Psoas muscle (tissue), 8 donors: ENCODE measurements around the gene TRIM17. TPM values are rescaled to one million over a fixed set of nuclear protein-coding genes. Genes with fewer than 3 reads are reported as not detected.

Source experiments
- ATAC-seq, 4 donors: fragments of 200-7000 bp; cut with Tn5 transposase; one replicate each; pipeline ENCODE4 v1.9.1; 2020; ENCODE audit warnings: moderate library complexity in 3 of 4, mild to moderate bottlenecking in 2 of 4
- DNase-seq, 2 donors: peaks; one replicate each; pipeline ENCODE4 v3.0.0-alpha.2; 2020
- H3K27ac ChIP-seq: fragments of 200-600 bp; one replicate; pipeline ENCODE4 v1.8.0; 2022
- H3K27me3 ChIP-seq, 3 donors: fragments of 200-600 bp in 1 of 3; one replicate each; pipeline versions ENCODE4 v1.6.1 to v1.8.0; 2013 to 2022; ENCODE audit warnings: low read length in 2 of 3, mild to moderate bottlenecking in 2 of 3, moderate library complexity in 1 of 3; ENCODE audit not compliant: insufficient read depth in 3 of 3
- H3K36me3 ChIP-seq, 2 donors: fragments of 200-600 bp in 1 of 2; one replicate each; pipeline versions ENCODE4 v1.6.1 to v1.8.0; 2013 to 2022; ENCODE audit warnings: low read depth in 1 of 2, mild to moderate bottlenecking in 1 of 2, moderate library complexity in 1 of 2; ENCODE audit not compliant: insufficient read depth in 1 of 2
- H3K4me1 ChIP-seq: fragments of 200-600 bp; one replicate; pipeline ENCODE4 v1.8.0; 2022
- H3K4me3 ChIP-seq: fragments of 200-600 bp; one replicate; pipeline ENCODE4 v1.8.0; 2022; ENCODE audit warnings: mild to moderate bottlenecking
- H3K9me3 ChIP-seq: fragments of 200-600 bp; one replicate; pipeline ENCODE4 v1.8.0; 2022
- CTCF ChIP-seq: fragments of 200-600 bp; IDR thresholded peaks from one replicate; pipeline ENCODE4 v1.8.0; 2022; ENCODE audit warnings: antibody characterized with exemption
- WGBS, 3 donors: extraction: QIAGEN DNeasy Blood & Tissue Kit; methylation state at CpG; one replicate each; pipeline versions ENCODE4 v1.1.6 to v1.1.7; 2013; 5-methylcytosine and 5-hydroxymethylcytosine counted together
- intact Hi-C, 2 donors: fragments of 100-400 bp; cut with DNase I; formaldehyde crosslinking; loops; one replicate each; pipeline versions ENCODE4 v1.11.0 to v1.14.2; 2022
- polyA plus RNA-seq, 3 donors: library from polyadenylated mRNA; stranded (reverse); fragments of 200-250 nt; gene quantifications; one replicate each; pipeline ENCODE4 v1.2.3, GENCODE V29; 2013
- total RNA-seq, 4 donors: library from RNA; stranded (reverse); fragmentation: NEBNext Ultra II Directional in 2 of 4; extraction: Animal tissue kit (Norgen Biotek cat#: 25700) in 2 of 4; gene quantifications; one replicate each; pipeline versions ENCODE4 v1.2.1 to v1.2.4, GENCODE V29; 2021 to 2023
- donor health status: healthy with polysubstance abuse.
- donor health status: DM: no; HTN: no; CAD: no; lungs with moderate emphysema.
- donor health status: Bipolar disorder and iron deficiency.
- donor health status: healthy.
- donor health status: DM: yes; HTN: yes; CAD: no.
- donor health status: DM: no; HTN: no; CAD: no.
- donor health status: DM: no; HTN: no; CAD: no.
- donor health status: DM: yes; HTN: yes; CAD: no.

TRIM17 gene
- total and polyA plus RNA-seq, 7 donors: 0.03 TPM; not detected in 6

- no peak overlapping the region for H3K4me3 ChIP-seq
- no peak for TF ChIP-seq CTCF
- H3K27ac ChIP-seq: peak overlapping the region; percentile 27
- H3K27me3 ChIP-seq: no peaks in the 10 kb centered on the region
- H3K9me3 ChIP-seq: no peaks in the 10 kb centered on the region
- 51 to 69% (median 51%) methylated on average over 15 of the region's 15 CpGs for WGBS, 3 donors
- ATAC-seq: peak in 3 of 4 donors; percentile 6 to 21 (median 7)
- intact Hi-C loops: no loop called here
- peak; percentile 40 to 79 for DNase-seq
- H3K4me1 ChIP-seq: peaks cover 13% of the 10 kb centered on the region
- H3K36me3 ChIP-seq: peaks cover 3 to 99% of the 10 kb centered on the region in 2 donors
Measured at GRCh38 chr1:228368801-228369607, 47.7 kb downstream of the TRIM17 start.

DNA sequence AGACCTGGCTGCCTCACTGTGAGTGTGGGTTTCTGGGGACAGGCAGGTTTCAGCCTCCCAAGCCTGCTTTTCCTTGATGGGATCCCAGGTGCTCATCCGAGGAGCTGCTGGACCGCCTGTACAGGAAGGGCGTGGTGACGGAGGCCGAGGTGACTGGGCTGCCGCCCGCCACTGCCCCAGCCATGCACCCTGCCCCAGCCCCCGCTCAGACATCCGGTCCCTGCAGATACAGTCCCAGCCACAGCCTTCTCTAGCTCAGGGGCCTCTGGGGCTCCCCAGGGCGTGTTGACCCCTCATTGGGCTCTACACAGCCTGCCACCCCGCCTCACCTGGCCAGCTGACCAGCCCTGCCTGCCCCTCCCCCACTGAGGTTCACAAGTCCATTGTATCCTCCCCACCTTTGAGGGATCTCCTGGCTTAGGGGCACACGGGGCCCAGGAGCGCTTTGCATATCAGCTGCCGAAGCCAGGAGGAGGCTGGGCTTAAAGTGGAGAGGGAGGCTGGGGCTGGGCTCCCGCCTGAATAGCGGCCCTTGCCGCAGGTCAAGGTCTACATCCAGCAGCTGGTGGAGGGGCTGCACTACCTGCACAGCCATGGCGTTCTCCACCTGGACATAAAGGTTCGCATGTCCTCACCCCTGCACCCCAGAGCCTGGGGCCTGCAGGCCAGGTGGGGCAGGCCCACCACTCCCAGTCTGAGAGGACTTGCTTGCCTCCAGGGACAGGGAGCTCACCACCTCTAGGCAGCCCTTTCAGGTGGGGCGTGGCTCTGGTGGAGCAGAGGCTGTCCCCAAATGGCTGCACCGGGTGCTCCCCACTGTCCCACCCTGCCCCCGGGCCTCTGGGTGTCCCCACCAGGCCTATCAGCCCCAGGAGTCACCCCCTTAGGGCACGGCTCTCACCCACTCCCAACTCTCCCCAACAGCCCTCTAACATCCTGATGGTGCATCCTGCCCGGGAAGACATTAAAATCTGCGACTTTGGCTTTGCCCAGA is 48.6 kb downstream of the TRIM17 start:
- 47 to 53% (median 51%) methylated on average over 20 to 25 of the region's 25 CpGs for whole genome bisulfite sequencing, 3 donors
- TF ChIP-seq CTCF: no peak
- DNase-seq: peak in 1 of 2 donors; percentile 68

GRCh38 chr1:228366866-228367741 is 49.6 kb downstream of the TRIM17 start:
- DNase-seq (peak; percentile 20 to 54), ATAC-seq (no peak)
- intact Hi-C loops: no loop called here
- peaks cover 3 to 97% of the 10 kb centered on the region in 2 donors for H3K36me3 ChIP-seq
- no peak overlapping the region for H3K4me3 ChIP-seq
- H3K27me3 ChIP-seq: no peaks in the 10 kb centered on the region
- no peak for TF ChIP-seq CTCF
- 47 to 55% (median 47%) methylated on average over 23 to 24 of the region's 24 CpGs for WGBS, 3 donors
- H3K9me3 ChIP-seq: no peaks in the 10 kb centered on the region
- H3K27ac ChIP-seq: no peak overlapping the region
- peaks cover 12% of the 10 kb centered on the region for H3K4me1 ChIP-seq

More for the DNA sequence above, 48.6 kb downstream of the TRIM17 start:
- Histone ChIP-seq H3K9me3 (no peaks in the 10 kb centered on the region), H3K27ac (no peak overlapping the region), H3K4me3 (no peak overlapping the region), H3K36me3 (peaks cover 3 to 97% of the 10 kb centered on the region in 2 donors), H3K4me1 (peaks cover 12% of the 10 kb centered on the region), H3K27me3 (no peaks in the 10 kb centered on the region)
- peak in 1 of 4 donors; percentile 0 for ATAC-seq
- intact Hi-C loops: no loop called here
